ENCODE measurements around the gene CDHR4. TPM values are rescaled to one million over a fixed set of nuclear protein-coding genes. Genes with fewer than 3 reads are reported as not detected.

CDHR4 gene
- total and polyA plus RNA-seq, 4 donors: 0.26 to 5.0 (median 1.1) TPM; not detected in 1

GRCh38 chr3:49805367-49805782, 5.7 kb upstream of the CDHR4 start:
- DNase-seq (peak; percentile 93), ATAC-seq (ENCODE audit: low FRiP score) (peak; percentile 63)
- Histone ChIP-seq H3K4me1 (ENCODE audit: control insufficient read depth in 1 of 2, insufficient read depth in 2 of 2, low read length in 2 of 2) (no peaks in the 10 kb centered on the region), H3K27me3 (ENCODE audit: control insufficient read depth in 1 of 2, insufficient read depth in 2 of 2, low read length in 1 of 2) (no peaks in the 10 kb centered on the region), H3K27ac (ENCODE audit: low read depth in 1 of 2, low read length in 2 of 2) (peak overlapping the region; percentile 50 to 84), H3K36me3 (ENCODE audit: control insufficient read depth in 1 of 2, insufficient read depth in 2 of 2, low read length in 1 of 2) (peaks cover 0 to 1% of the 10 kb centered on the region in 2 donors), H3K9me3 (ENCODE audit: control insufficient read depth, low read length) (no peaks in the 10 kb centered on the region), H3K4me3 (ENCODE audit: low read length in 2 of 2) (no peak overlapping the region)
- intact Hi-C loops (cut with DNase I): no loop called here
- 2 to 5% methylated on average over 3 of the region's 3 CpGs for WGBS, 2 donors

GRCh38 chr3:49804141-49805041, 4.7 kb upstream of the CDHR4 start:
- no peaks in the 10 kb centered on the region for H3K9me3 ChIP-seq (ENCODE audit: control insufficient read depth, low read length)
- no peaks in the 10 kb centered on the region for H3K4me1 ChIP-seq (ENCODE audit: control insufficient read depth in 1 of 2, insufficient read depth in 2 of 2, low read length in 2 of 2)
- intact Hi-C loops (cut with DNase I): loop anchor here in 1 of 2 donors (5.0 kb wide), 1 partner anchor 103 kb away; no protein-coding TSS in a partner anchor
- no peak for ATAC-seq (ENCODE audit: low FRiP score)
- H3K36me3 ChIP-seq (ENCODE audit: control insufficient read depth in 1 of 2, insufficient read depth in 2 of 2, low read length in 1 of 2): peaks cover 0 to 1% of the 10 kb centered on the region in 2 donors
- H3K27ac ChIP-seq (ENCODE audit: low read depth in 1 of 2, low read length in 2 of 2): peak overlapping the region in 1 of 2 donors; percentile 73
- H3K4me3 ChIP-seq (ENCODE audit: low read length in 2 of 2): peak overlapping the region in 1 of 2 donors; percentile 51
- WGBS, 2 donors: 49 to 54% methylated on average over 21 to 26 of the region's 26 CpGs
- no peaks in the 10 kb centered on the region for H3K27me3 ChIP-seq (ENCODE audit: control insufficient read depth in 1 of 2, insufficient read depth in 2 of 2, low read length in 1 of 2)
- DNase-seq: peak in 1 of 2 donors; percentile 76

- Histone ChIP-seq H3K4me1 (ENCODE audit: control insufficient read depth in 1 of 2, insufficient read depth in 2 of 2, low read length in 2 of 2) (no peaks in the 10 kb centered on the region), H3K27ac (ENCODE audit: low read depth in 1 of 2, low read length in 2 of 2) (peak overlapping the region in 1 of 2 donors; percentile 68)
- peak; percentile 67 to 78 for DNase-seq
These were observed 3.9 kb upstream of the CDHR4 start for GRCh38 chr3:49803465-49804140.

GRCh38 chr3:49802719-49803464, 3.2 kb upstream of the CDHR4 start, which contains the start of gene INKA1:
TSS of gene INKA1 (plus strand) at chr3:49803261. CDS start at chr3:49803393, 132 bp downstream.
- Histone ChIP-seq H3K4me3 (ENCODE audit: low read length in 2 of 2) (peak within 1 kb of the TSS; percentile 51 to 57), H3K9me3 (ENCODE audit: control insufficient read depth, low read length) (no peaks in the 10 kb centered on the region), H3K36me3 (ENCODE audit: control insufficient read depth in 1 of 2, insufficient read depth in 2 of 2, low read length in 1 of 2) (no peaks in the 10 kb centered on the region), H3K4me1 (ENCODE audit: control insufficient read depth in 1 of 2, insufficient read depth in 2 of 2, low read length in 2 of 2) (no peaks in the 10 kb centered on the region), H3K27ac (ENCODE audit: low read depth in 1 of 2, low read length in 2 of 2) (peak within 1 kb of the TSS in 1 of 2 donors; percentile 77), H3K27me3 (ENCODE audit: control insufficient read depth in 1 of 2, insufficient read depth in 2 of 2, low read length in 1 of 2) (no peaks in the 10 kb centered on the region)
- WGBS, 2 donors: 1% methylated on average over 69 to 71 of the region's 71 CpGs
- DNase-seq: peak; percentile 95 to 97
- intact Hi-C loops (cut with DNase I): loop anchor here (1.0 to 5.0 kb wide), 4 partner anchors 36 to 104 kb away; partner anchors contain the start of gene MST1R (in 1 of the 2)
- ATAC-seq (ENCODE audit: low FRiP score): peak; percentile 93

More at GRCh38 chr3:49803465-49804140, 3.9 kb upstream of the CDHR4 start:
- H3K36me3 ChIP-seq (ENCODE audit: control insufficient read depth in 1 of 2, insufficient read depth in 2 of 2, low read length in 1 of 2): no peaks in the 10 kb centered on the region
- peak; percentile 19 for ATAC-seq (ENCODE audit: low FRiP score)
- H3K27me3 ChIP-seq (ENCODE audit: control insufficient read depth in 1 of 2, insufficient read depth in 2 of 2, low read length in 1 of 2): no peaks in the 10 kb centered on the region
- intact Hi-C loops (cut with DNase I): loop anchor here (2.0 to 5.0 kb wide), 3 partner anchors 35 to 104 kb away; partner anchors contain the start of gene MST1R (in 1 of the 2)
- no peaks in the 10 kb centered on the region for H3K9me3 ChIP-seq (ENCODE audit: control insufficient read depth, low read length)
- WGBS, 2 donors: 1% methylated on average over 33 to 41 of the region's 41 CpGs
- H3K4me3 ChIP-seq (ENCODE audit: low read length in 2 of 2): peak overlapping the region; percentile 51 to 57

DNA sequence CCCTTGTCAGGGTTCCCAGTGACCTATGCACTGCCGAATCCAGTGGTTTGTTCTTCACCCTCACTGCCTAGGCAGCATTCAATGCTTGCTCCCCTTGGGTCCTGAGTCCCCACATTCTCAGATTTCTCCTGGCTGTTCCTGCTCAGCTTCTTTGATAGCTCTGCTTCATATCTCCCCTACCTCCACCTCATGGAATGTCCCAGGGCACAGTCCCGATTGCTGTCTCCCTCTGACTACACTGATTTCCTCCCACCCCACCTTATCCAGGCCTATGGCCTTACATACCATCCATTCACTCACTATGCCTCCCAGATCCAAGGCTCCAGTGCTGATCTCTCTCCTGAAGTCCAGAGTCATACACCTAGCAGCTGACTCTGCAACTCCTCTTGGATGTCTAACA, 1.5 kb upstream of the CDHR4 start:
- no peaks in the 10 kb centered on the region for H3K36me3 ChIP-seq (ENCODE audit: control insufficient read depth in 1 of 2, insufficient read depth in 2 of 2, low read length in 1 of 2)
- 91 to 93% methylated on average over 2 of the region's 2 CpGs for WGBS, 2 donors
- no peak for DNase-seq
- intact Hi-C loops (cut with DNase I): loop anchor here in 1 of 2 donors (5.0 kb wide), 1 partner anchor 106 kb away; no protein-coding TSS in a partner anchor
- no peak for ATAC-seq (ENCODE audit: low FRiP score)
- no peaks in the 10 kb centered on the region for H3K9me3 ChIP-seq (ENCODE audit: control insufficient read depth, low read length)
- H3K27ac ChIP-seq (ENCODE audit: low read depth in 1 of 2, low read length in 2 of 2): no peak overlapping the region
- H3K4me1 ChIP-seq (ENCODE audit: control insufficient read depth in 1 of 2, insufficient read depth in 2 of 2, low read length in 2 of 2): no peaks in the 10 kb centered on the region
- H3K27me3 ChIP-seq (ENCODE audit: control insufficient read depth in 1 of 2, insufficient read depth in 2 of 2, low read length in 1 of 2): no peaks in the 10 kb centered on the region
- H3K4me3 ChIP-seq (ENCODE audit: low read length in 2 of 2): no peak overlapping the region

- Histone ChIP-seq H3K27ac (ENCODE audit: low read depth in 1 of 2, low read length in 2 of 2) (no peak overlapping the region), H3K4me1 (ENCODE audit: control insufficient read depth in 1 of 2, insufficient read depth in 2 of 2, low read length in 2 of 2) (no peaks in the 10 kb centered on the region), H3K9me3 (ENCODE audit: control insufficient read depth, low read length) (no peaks in the 10 kb centered on the region), H3K4me3 (ENCODE audit: low read length in 2 of 2) (no peak overlapping the region), H3K27me3 (ENCODE audit: control insufficient read depth in 1 of 2, insufficient read depth in 2 of 2, low read length in 1 of 2) (no peaks in the 10 kb centered on the region), H3K36me3 (ENCODE audit: control insufficient read depth in 1 of 2, insufficient read depth in 2 of 2, low read length in 1 of 2) (no peaks in the 10 kb centered on the region)
- intact Hi-C loops (cut with DNase I): no loop called here
- DNase-seq: no peak
- ATAC-seq (ENCODE audit: low FRiP score): no peak
- 73 to 88% methylated on average over 1 of the region's 1 CpG for WGBS, 2 donors
These were observed 568 bp downstream of the CDHR4 start for GRCh38 chr3:49799105-49799504.

DNA sequence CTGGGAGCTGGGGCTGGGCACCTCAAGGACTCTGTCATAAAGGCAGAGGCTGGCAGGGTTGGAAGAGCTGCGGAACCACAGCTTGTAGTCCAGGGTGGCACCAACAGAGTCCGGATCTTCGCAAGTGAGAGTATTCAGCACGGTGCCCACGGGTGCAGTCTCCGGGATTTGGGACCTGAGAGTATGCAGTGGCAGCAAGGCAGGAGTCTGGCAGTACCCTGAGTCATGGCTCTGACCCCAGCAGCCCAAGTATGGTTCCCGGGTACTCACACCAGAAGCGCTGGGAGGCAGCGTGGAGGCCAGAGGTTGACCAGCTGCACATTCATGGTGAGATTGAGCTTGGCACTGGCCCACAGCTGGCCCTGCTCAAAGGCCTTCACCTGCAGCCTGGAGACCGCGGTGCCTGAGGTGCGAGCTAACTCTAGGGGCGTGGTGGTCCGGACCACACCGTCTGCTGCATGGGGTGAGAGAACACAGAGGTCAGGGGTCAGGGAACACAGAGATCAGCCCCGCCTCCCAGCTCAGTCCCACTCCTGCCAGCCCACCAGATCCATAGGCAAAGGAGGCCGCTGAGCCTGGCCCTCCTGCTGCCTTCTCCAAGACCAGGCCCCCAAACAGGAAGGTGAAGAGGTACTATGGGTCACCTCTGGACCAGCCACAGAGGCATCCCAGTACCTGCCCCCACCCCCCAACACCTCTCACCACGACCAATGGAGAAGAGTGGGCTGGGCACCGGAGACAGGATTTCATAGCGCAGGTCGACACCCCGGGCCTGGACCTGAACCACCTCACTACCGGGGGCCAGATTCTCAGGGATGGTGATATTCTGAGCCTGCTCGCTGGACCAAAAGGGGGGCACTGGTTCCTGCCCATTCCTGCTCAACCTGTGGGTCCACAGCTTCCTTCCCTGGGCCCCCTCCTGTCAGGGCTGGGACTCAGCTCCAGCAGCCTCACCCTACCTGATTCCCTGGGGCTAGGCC, 4.5 kb downstream of the CDHR4 start:
- Histone ChIP-seq H3K36me3 (ENCODE audit: control insufficient read depth in 1 of 2, insufficient read depth in 2 of 2, low read length in 1 of 2) (no peaks in the 10 kb centered on the region), H3K27me3 (ENCODE audit: control insufficient read depth in 1 of 2, insufficient read depth in 2 of 2, low read length in 1 of 2) (no peaks in the 10 kb centered on the region), H3K27ac (ENCODE audit: low read depth in 1 of 2, low read length in 2 of 2) (no peak overlapping the region), H3K9me3 (ENCODE audit: control insufficient read depth, low read length) (no peaks in the 10 kb centered on the region), H3K4me1 (ENCODE audit: control insufficient read depth in 1 of 2, insufficient read depth in 2 of 2, low read length in 2 of 2) (no peaks in the 10 kb centered on the region), H3K4me3 (ENCODE audit: low read length in 2 of 2) (no peak overlapping the region)
- WGBS, 2 donors: 87 to 89% methylated on average over 24 of the region's 24 CpGs
- ATAC-seq (ENCODE audit: low FRiP score) (no peak), DNase-seq (no peak)
- intact Hi-C loops (cut with DNase I): no loop called here

Measured in aorta (tissue), 5 donors.